VCaP (cell line): ENCODE data around the gene PDXK.

Experiments used
- H3K27ac ChIP-seq: fragments of 450-650 bp; 2 replicates; pipeline ENCODE4 v1.5.1; 2017
- CTCF ChIP-seq: fragments of 450-650 bp; conservative IDR thresholded peaks from 2 replicates; pipeline ENCODE4 v1.5.1; 2017; ENCODE audit warnings: mild to moderate bottlenecking, moderate library complexity

The PDXK gene

GRCh38 chr21:43786300-43786806 is 67.4 kb downstream of the PDXK start:
- no peak overlapping the region for H3K27ac ChIP-seq

DNA sequence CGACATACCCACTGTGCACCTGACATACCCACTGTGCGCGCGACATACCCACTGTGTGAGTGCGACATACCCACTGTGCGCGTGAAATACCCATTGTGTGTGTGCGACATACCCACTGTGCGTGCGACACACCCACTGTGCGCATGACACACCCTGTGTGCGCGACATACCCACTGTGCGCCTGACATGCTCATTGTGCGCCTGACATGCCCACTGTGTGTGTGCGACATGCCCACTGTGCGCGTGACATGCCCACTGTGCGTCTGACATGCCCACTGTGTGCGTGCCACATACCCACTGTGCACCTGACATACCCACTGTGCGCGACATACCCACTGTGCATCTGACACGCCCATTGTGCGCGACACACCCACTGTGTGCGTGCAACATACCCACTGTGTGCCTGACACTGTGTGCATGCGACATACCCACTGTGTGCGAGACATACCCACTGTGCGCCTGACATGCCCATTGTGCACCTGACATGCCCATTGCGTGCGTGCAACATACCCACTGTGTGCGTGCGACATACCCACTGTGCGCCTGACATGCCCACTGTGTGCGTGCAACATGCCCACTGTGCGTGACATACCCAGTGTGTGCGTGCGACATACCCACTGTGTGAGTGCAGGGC is 68.0 kb downstream of the PDXK start:
- no peak overlapping the region for H3K27ac ChIP-seq
- no peak for TF ChIP-seq CTCF

More at GRCh38 chr21:43786300-43786806, 67.4 kb downstream of the PDXK start:
- TF ChIP-seq CTCF, result no peak

- H3K27ac ChIP-seq, result peak within 1 kb of the TSS; percentile 91
- peak; percentile 100 for TF ChIP-seq CTCF
These were observed 70.5 kb downstream of the PDXK start, which contains the start of gene RRP1 for GRCh38 chr21:43789276-43790009. TSS of gene RRP1 (plus strand) at chr21:43789577. CDS start at chr21:43789630, 53 bp downstream.

- H3K27ac ChIP-seq, result peak overlapping the region; percentile 91
- no peak for TF ChIP-seq CTCF
These were observed 71.1 kb downstream of the PDXK start for GRCh38 chr21:43790010-43790524.

DNA sequence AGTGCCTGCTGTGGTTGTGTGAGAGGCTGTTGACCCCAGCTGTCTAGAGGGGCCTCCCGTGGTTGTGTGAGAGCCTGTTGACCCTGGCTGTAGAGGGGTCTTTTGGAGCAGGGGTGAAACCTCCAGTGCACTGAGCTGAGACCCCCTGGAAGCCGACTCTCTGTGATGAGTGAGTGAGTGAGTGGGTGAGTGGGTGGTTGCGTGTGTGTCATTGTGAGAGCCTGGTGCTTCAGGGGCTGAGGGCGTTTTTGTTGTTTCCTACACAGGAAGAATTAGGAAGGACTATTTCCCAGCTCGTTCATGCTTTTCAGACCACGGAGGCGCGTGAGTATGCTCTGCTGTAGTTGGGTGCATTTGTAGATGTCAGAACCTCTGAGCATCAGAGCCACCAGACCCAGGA is 73.5 kb downstream of the PDXK start:
- no peak for TF ChIP-seq CTCF
- H3K27ac ChIP-seq, result no peak overlapping the region

GRCh38 chr21:43793243-43793642 is 74.3 kb downstream of the PDXK start:
- no peak for TF ChIP-seq CTCF
- no peak overlapping the region for H3K27ac ChIP-seq

DNA sequence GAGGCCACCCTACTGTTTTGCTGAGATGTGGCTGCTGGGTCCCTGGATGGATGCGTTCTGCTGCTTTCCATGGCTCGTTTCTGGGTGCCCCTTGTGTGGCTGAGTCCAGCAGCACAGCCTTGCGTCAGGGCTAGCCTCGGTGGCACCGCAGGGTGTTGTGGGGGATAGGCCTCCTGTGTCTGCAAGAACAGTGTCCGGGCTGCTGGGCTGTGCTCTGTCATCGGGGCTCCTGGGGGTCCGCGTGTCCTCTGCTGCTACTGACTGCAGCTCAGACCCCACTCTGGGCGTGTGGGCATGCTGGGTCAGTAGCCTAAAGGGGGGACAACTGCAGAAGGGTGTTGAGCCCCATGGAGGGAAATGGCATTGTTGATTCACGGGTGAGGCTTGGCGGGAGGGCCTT is 75.4 kb downstream of the PDXK start:
- no peak for TF ChIP-seq CTCF
- H3K27ac ChIP-seq, result no peak overlapping the region
